Measurements from ENCODE around the gene SIRPB1. TPM values are rescaled to one million over a fixed set of nuclear protein-coding genes. Genes with fewer than 3 reads are reported as not detected.

SIRPB1 gene
- polyA plus RNA-seq, 1 donor (not counting 4 experiments of a cell fraction or from before 2014, with no cell fraction given) = not detected

DNA sequence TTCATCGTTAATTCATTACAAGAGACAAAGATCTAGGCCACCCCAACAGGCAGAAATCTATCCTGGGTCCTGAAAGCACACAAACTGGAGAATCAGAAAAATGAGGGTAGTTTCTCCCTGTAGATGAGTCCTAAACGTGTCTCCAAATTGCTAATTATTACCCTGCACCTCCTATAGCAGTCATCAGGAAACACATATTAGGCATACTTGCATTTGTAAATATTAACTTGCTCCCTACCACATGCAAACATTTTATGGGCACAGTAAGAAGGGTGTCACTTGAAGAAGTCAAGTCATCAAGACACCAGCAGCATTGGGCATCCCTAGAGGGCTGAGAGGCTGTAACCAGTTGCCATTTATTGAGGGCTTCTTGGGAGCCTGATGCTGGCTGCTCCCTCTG, 17.9 kb upstream of the SIRPB1 start:
- Histone ChIP-seq H3K27me3 (ENCODE audit: control insufficient read depth, extremely low read depth, insufficient read depth, low read length) (no peaks in the 10 kb centered on the region), H3K27ac (ENCODE audit: control insufficient read depth, insufficient read depth, low read length) (no peak overlapping the region), H4K20me1 (ENCODE audit: control insufficient read depth, extremely low read depth, insufficient read depth, low read length) (no peaks in the 10 kb centered on the region), H2AFZ (ENCODE audit: control insufficient read depth, low read length) (no peak overlapping the region), H3K9ac (ENCODE audit: control insufficient read depth, extremely low read depth, insufficient read depth, low read length) (no peak overlapping the region), H3K79me2 (ENCODE audit: control insufficient read depth, insufficient read depth, low read length) (no peaks in the 10 kb centered on the region), H3K4me3 (ENCODE audit: control insufficient read depth in 2 of 3, extremely low read depth in 1 of 3, insufficient read depth in 2 of 3, low read depth in 1 of 3, low read length in 3 of 3) (no peak overlapping the region), H3K4me2 (ENCODE audit: control insufficient read depth, extremely low read depth, insufficient read depth, low read depth, low read length) (no peak overlapping the region), H3K9me3 (ENCODE audit: control insufficient read depth, low read depth, low read length) (no peaks in the 10 kb centered on the region), H3K9me1 (ENCODE audit: control insufficient read depth, extremely low read depth, insufficient read depth, low read length) (no peaks in the 10 kb centered on the region), H3K4me1 (ENCODE audit: control insufficient read depth, extremely low read depth, insufficient read depth, low read length) (no peaks in the 10 kb centered on the region), H3K36me3 (ENCODE audit: control insufficient read depth in 2 of 2, extremely low read depth in 1 of 2, insufficient read depth in 2 of 2, low read length in 2 of 2) (no peaks in the 10 kb centered on the region)
- FAIRE-seq (no peak), DNase-seq (ENCODE audit: low read depth, low spot score) (no peak)
- dilution Hi-C loops (cut with MboI; ENCODE audit: extremely low pct_ligation_motif_present, low sequenced_read_pairs) = no loop called here
- TF ChIP-seq, protein P1, sequence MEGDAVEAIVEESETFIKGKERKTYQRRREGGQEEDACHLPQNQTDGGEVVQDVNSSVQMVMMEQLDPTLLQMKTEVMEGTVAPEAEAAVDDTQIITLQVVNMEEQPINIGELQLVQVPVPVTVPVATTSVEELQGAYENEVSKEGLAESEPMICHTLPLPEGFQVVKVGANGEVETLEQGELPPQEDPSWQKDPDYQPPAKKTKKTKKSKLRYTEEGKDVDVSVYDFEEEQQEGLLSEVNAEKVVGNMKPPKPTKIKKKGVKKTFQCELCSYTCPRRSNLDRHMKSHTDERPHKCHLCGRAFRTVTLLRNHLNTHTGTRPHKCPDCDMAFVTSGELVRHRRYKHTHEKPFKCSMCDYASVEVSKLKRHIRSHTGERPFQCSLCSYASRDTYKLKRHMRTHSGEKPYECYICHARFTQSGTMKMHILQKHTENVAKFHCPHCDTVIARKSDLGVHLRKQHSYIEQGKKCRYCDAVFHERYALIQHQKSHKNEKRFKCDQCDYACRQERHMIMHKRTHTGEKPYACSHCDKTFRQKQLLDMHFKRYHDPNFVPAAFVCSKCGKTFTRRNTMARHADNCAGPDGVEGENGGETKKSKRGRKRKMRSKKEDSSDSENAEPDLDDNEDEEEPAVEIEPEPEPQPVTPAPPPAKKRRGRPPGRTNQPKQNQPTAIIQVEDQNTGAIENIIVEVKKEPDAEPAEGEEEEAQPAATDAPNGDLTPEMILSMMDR (optimal IDR thresholded peaks at IDR 0.05 in 1 of 3, IDR thresholded peaks at IDR 0.05 in 1 of 3, conservative IDR thresholded peaks at IDR 0.05 in 1 of 3; ENCODE audit: extremely low read depth in 1 of 3, insufficient read depth in 2 of 3, low read length in 3 of 3) = no peak
- no peak for TF ChIP-seq EZH2 (IDR thresholded peaks at IDR 0.05; ENCODE audit: low read length)

DNA sequence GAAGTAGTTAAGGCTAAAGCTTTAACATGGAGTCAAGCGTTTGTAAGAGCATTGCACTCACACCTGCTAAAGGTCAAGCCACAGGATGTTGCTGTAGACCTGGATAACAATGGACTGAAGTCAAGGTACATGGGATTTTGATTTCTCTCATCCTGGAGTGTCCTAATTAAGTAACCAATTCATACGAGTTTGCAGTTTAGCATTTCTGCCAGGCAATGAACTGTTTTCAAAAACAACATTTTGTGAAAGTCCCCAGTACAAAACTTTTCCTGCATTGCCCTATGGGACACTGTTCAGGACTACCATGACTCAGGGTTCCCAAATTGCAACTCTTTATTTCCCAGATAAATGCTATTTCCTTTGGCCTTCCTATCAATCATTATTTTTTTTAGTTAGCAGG, 17.4 kb upstream of the SIRPB1 start:
- Histone ChIP-seq H3K27ac (ENCODE audit: control insufficient read depth, insufficient read depth, low read length) (no peak overlapping the region), H3K27me3 (ENCODE audit: control insufficient read depth, extremely low read depth, insufficient read depth, low read length) (no peaks in the 10 kb centered on the region), H3K4me3 (ENCODE audit: control insufficient read depth in 2 of 3, extremely low read depth in 1 of 3, insufficient read depth in 2 of 3, low read depth in 1 of 3, low read length in 3 of 3) (no peak overlapping the region), H3K4me2 (ENCODE audit: control insufficient read depth, extremely low read depth, insufficient read depth, low read depth, low read length) (no peak overlapping the region), H3K4me1 (ENCODE audit: control insufficient read depth, extremely low read depth, insufficient read depth, low read length) (no peaks in the 10 kb centered on the region), H3K9me1 (ENCODE audit: control insufficient read depth, extremely low read depth, insufficient read depth, low read length) (no peaks in the 10 kb centered on the region), H3K79me2 (ENCODE audit: control insufficient read depth, insufficient read depth, low read length) (no peaks in the 10 kb centered on the region), H3K9ac (ENCODE audit: control insufficient read depth, extremely low read depth, insufficient read depth, low read length) (no peak overlapping the region), H3K36me3 (ENCODE audit: control insufficient read depth in 2 of 2, extremely low read depth in 1 of 2, insufficient read depth in 2 of 2, low read length in 2 of 2) (no peaks in the 10 kb centered on the region), H2AFZ (ENCODE audit: control insufficient read depth, low read length) (no peak overlapping the region), H3K9me3 (ENCODE audit: control insufficient read depth, low read depth, low read length) (no peaks in the 10 kb centered on the region), H4K20me1 (ENCODE audit: control insufficient read depth, extremely low read depth, insufficient read depth, low read length) (no peaks in the 10 kb centered on the region)
- dilution Hi-C loops (cut with MboI; ENCODE audit: extremely low pct_ligation_motif_present, low sequenced_read_pairs) = no loop called here
- FAIRE-seq (no peak), DNase-seq (ENCODE audit: low read depth, low spot score) (no peak)
- TF ChIP-seq, protein P1 (optimal IDR thresholded peaks at IDR 0.05 in 1 of 3, IDR thresholded peaks at IDR 0.05 in 1 of 3, conservative IDR thresholded peaks at IDR 0.05 in 1 of 3; ENCODE audit: extremely low read depth in 1 of 3, insufficient read depth in 2 of 3, low read length in 3 of 3) = no peak
- no peak for TF ChIP-seq EZH2 (IDR thresholded peaks at IDR 0.05; ENCODE audit: low read length)

All from keratinocyte (primary cell).